Subcutaneous abdominal adipose tissue (tissue), 5 donors: Measurements from ENCODE around the gene EEF1B2.
"Not testable (repeated sequence)": the region's sequence is repeated elsewhere in the genome, so short reads cannot be mapped to it uniquely, and the experiment has no call there.

ENCODE experiments used
- H3K27ac ChIP-seq: one replicate; pipeline ENCODE4 v1.7.0; 2013; ENCODE audit warnings: low read depth, mild to moderate bottlenecking, inconsistent platforms, low read length, moderate library complexity
- H3K27me3 ChIP-seq, 5 donors: one replicate each; pipeline ENCODE4 v1.7.0; 2013; ENCODE audit warnings: low read length in 5 of 5, inconsistent platforms in 1 of 5; ENCODE audit not compliant: control insufficient read depth in 5 of 5, insufficient read depth in 4 of 5
- H3K36me3 ChIP-seq, 5 donors: one replicate each; pipeline ENCODE4 v1.7.0; 2013; ENCODE audit warnings: low read length in 5 of 5; ENCODE audit not compliant: control insufficient read depth in 5 of 5, insufficient read depth in 5 of 5
- H3K4me1 ChIP-seq, 5 donors: one replicate each; pipeline ENCODE4 v1.7.0; 2013; ENCODE audit warnings: low read length in 5 of 5, mild to moderate bottlenecking in 3 of 5, moderate library complexity in 1 of 5; ENCODE audit not compliant: control insufficient read depth in 5 of 5, insufficient read depth in 5 of 5
- H3K4me3 ChIP-seq, 5 donors: one replicate each; pipeline ENCODE4 v1.7.0; 2013; ENCODE audit warnings: low read length in 5 of 5, low read depth in 1 of 5
- H3K9ac ChIP-seq, 5 donors: one replicate each; pipeline ENCODE4 v1.7.0; 2013; ENCODE audit warnings: low read length in 5 of 5, mild to moderate bottlenecking in 4 of 5, moderate library complexity in 3 of 5
- H3K9me3 ChIP-seq, 5 donors: one replicate each; pipeline ENCODE4 v1.7.0; 2013; ENCODE audit warnings: low read length in 5 of 5; ENCODE audit not compliant: control insufficient read depth in 5 of 5
- donor health status: healthy.
- donor health status: healthy.
- donor health status: healthy.
- donor health status: healthy.
- donor health status: healthy.

EEF1B2 gene

GRCh38 chr2:206159346-206160124 lies at the start of gene EEF1B2, which contains the start of gene NDUFS1:
TSS of gene EEF1B2 (plus strand) at chr2:206159895. CDS start at chr2:206159980, 85 bp downstream.
TSS of gene NDUFS1 (minus strand) at chr2:206159444. CDS start at chr2:206153678, 5,766 bp downstream.
- H3K4me1 ChIP-seq = peaks cover 1 to 38% (median 32%) of the 10 kb centered on the region in 5 donors

DNA sequence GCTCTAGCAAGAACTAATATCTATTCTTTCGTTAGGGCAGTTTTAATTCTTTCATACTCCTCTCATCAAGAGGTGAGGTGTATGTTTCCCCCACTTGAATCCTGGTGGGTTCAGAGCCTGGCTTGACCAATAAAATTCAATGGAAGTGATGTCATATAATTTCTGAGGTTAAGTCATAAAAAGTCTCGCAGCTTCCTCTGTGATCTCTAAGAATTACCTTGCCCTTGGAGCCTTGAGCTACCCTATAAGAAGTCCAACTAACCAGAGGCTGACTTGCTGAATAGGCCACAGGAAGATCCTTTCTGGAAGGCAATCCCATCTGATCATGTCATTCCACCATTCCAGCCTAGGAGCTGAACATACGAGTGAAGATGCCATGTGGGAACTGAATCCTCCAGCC lies 47.6 kb upstream of the EEF1B2 start:
- Histone ChIP-seq H3K4me1 (no peaks in the 10 kb centered on the region), H3K4me3 (no peak overlapping the region), H3K9me3 (peaks cover 0 to 6% (median 2%) of the 10 kb centered on the region in 5 donors), H3K27me3 (no peaks in the 10 kb centered on the region), H3K27ac (no peak overlapping the region), H3K9ac (no peak overlapping the region), H3K36me3 (peaks cover 0 to 15% (median 8%) of the 10 kb centered on the region in 5 donors)

More at GRCh38 chr2:206159346-206160124, at the start of gene EEF1B2, which contains the start of gene NDUFS1:
- Histone ChIP-seq H3K27me3 (no peaks in the 10 kb centered on the region), H3K36me3 (peaks cover 15 to 27% (median 25%) of the 10 kb centered on the region in 5 donors), H3K9ac (peak within 1 kb of the TSS; percentile 79 to 100 (median 98)), H3K9me3 (no peaks in the 10 kb centered on the region), H3K4me3 (peak within 1 kb of the TSS; percentile 89 to 99 (median 97)), H3K27ac (peak within 1 kb of the TSS; percentile 95)

DNA sequence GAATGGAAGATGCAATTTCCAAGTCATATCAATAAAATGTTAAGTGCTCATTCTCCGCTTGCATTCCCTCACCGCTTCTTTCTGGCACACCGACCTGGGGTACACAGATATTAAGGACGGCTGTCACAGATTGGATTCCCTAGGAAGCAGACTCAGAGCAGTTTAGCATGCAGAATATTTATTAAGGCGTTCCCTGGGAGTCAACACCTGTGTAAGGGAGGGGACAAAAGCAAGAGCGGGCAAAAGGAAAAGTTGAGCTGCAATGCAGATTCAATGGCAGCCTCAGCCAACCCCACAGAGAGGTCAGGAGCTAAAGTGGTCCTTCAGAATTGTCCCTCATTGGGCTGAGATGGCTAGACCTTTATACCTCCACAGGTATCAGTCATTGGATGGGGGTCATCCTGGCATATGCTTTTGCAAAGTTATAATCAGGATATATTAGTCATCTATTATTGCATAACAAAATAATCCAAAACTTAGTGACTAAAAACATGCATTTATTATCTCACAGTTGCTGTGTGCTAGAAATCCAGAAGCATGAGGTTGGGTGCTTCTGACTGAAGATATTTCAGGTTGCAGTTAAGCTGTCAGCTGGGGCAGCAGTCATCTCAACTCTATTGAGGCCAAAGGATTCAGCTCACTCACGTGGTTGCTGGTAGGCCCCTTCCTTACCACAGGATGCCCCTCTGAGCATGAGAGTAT lies 46.7 kb upstream of the EEF1B2 start:
- no peak overlapping the region for H3K9ac ChIP-seq
- H3K27ac ChIP-seq = no peak overlapping the region
- H3K4me1 ChIP-seq = no peaks in the 10 kb centered on the region
- no peaks in the 10 kb centered on the region for H3K27me3 ChIP-seq
- H3K4me3 ChIP-seq = no peak overlapping the region
- H3K9me3 ChIP-seq = peaks cover 0 to 6% (median 2%) of the 10 kb centered on the region in 5 donors
- H3K36me3 ChIP-seq = peaks cover 0 to 16% (median 10%) of the 10 kb centered on the region in 5 donors

GRCh38 chr2:206115026-206115578 lies 44.6 kb upstream of the EEF1B2 start:
- H3K4me3 ChIP-seq = no peak overlapping the region
- no peak overlapping the region for H3K9ac ChIP-seq
- no peaks in the 10 kb centered on the region for H3K27me3 ChIP-seq

GRCh38 chr2:206116278-206116677 lies 43.4 kb upstream of the EEF1B2 start:
- Histone ChIP-seq H3K36me3 (peaks cover 17 to 39% (median 26%) of the 10 kb centered on the region in 5 donors), H3K9me3 (peaks cover 0 to 9% (median 5%) of the 10 kb centered on the region in 5 donors), H3K4me3 (no peak overlapping the region), H3K27me3 (no peaks in the 10 kb centered on the region), H3K27ac (no peak overlapping the region), H3K9ac (no peak overlapping the region), H3K4me1 (no peaks in the 10 kb centered on the region)

More at GRCh38 chr2:206115026-206115578, 44.6 kb upstream of the EEF1B2 start:
- H3K36me3 ChIP-seq = peaks cover 6 to 27% (median 14%) of the 10 kb centered on the region in 5 donors
- no peaks in the 10 kb centered on the region for H3K4me1 ChIP-seq
- H3K9me3 ChIP-seq = peaks cover 0 to 6% (median 2%) of the 10 kb centered on the region in 5 donors
- no peak overlapping the region for H3K27ac ChIP-seq

GRCh38 chr2:206122569-206122968 lies 37.1 kb upstream of the EEF1B2 start:
- peaks cover 51 to 77% (median 68%) of the 10 kb centered on the region in 5 donors for H3K36me3 ChIP-seq

DNA sequence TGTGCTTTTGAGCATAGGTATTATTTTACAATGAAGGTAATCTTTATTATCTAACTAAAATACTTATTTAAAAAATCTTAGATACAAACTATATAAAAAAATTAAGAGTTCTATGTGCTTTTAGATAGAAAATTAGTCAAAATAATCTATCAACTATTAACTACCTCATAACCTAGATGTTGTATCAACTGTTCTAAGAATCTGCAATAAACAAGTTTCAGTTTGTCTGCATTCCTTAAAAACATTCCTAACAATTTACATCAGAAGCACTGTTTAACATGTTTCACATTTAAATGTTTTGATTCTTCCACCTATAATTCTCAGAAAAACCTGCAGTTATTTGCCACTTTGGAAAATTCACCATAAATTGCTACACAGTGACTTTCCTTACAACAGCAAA lies 33.8 kb upstream of the EEF1B2 start:
- Histone ChIP-seq H3K27ac (no peak overlapping the region), H3K4me3 (no peak overlapping the region), H3K9ac (no peak overlapping the region), H3K4me1 (no peaks in the 10 kb centered on the region), H3K36me3 (peaks cover 47 to 83% (median 72%) of the 10 kb centered on the region in 5 donors), H3K9me3 (peaks cover 0 to under 1% (median 0%) of the 10 kb centered on the region in 5 donors), H3K27me3 (no peaks in the 10 kb centered on the region)

More at GRCh38 chr2:206122569-206122968, 37.1 kb upstream of the EEF1B2 start:
- H3K27ac ChIP-seq, H3K27me3 ChIP-seq, H3K4me3 ChIP-seq, H3K9ac ChIP-seq, H3K4me1 ChIP-seq, H3K9me3 ChIP-seq: not testable (repeated sequence)

DNA sequence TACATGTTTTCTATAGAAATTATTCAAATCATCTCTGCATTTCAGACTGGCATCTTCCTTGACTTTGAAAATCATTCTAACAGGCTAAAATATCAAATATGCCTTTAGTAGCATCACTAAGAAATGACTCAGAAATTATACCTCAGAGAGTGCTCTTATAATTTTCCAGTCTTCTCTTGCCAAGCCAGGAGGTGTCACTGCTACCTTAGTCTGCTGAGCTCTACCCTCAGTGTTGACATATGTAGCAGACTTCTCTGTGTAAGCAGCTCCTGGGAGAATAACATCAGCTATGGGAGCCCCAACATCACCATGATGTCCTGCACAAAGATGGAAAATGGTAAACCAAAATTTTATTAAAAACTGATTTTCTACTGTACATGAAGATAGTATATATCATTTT lies 32.0 kb upstream of the EEF1B2 start:
- no peaks in the 10 kb centered on the region for H3K27me3 ChIP-seq
- H3K9me3 ChIP-seq = no peaks in the 10 kb centered on the region
- H3K4me1 ChIP-seq = no peaks in the 10 kb centered on the region
- H3K27ac ChIP-seq = no peak overlapping the region
- no peak overlapping the region for H3K4me3 ChIP-seq
- H3K36me3 ChIP-seq = peaks cover 43 to 77% (median 64%) of the 10 kb centered on the region in 5 donors
- no peak overlapping the region for H3K9ac ChIP-seq

DNA sequence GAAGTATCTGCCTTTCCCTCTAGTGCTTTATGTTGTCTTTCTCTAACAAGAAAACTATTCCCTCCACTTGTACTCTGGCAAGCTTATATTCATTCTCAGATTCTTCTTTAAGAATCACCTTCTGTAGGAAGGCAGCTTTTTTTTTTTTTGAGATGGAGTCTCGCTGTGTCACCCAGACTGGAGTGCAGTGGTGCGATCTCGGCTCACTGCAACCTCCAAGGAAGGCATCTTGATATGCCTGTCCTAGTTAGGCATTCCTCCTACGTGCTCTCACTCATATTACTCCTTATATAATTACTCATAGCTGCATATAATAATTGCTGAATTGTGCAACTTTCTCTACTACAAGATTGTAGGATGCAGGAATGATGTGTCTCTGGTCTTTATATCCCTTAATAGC lies 16.2 kb upstream of the EEF1B2 start:
- Histone ChIP-seq H3K27ac (no peak overlapping the region), H3K9ac (no peak overlapping the region), H3K27me3 (no peaks in the 10 kb centered on the region), H3K36me3 (peaks cover 45 to 89% (median 78%) of the 10 kb centered on the region in 5 donors), H3K9me3 (no peaks in the 10 kb centered on the region), H3K4me3 (no peak overlapping the region), H3K4me1 (no peaks in the 10 kb centered on the region)
